ENCODE measurements around the gene ITPRIP. TPM values are rescaled to one million over a fixed set of nuclear protein-coding genes. Genes with fewer than 3 reads are reported as not detected.
A peak's percentile ranks its signal among the peaks of the same experiment; 100 is the strongest.

The ITPRIP gene
- polyA plus RNA-seq, 1 donor (not counting 4 experiments of a cell fraction or from before 2014, with no cell fraction given), result 12.1 TPM

DNA sequence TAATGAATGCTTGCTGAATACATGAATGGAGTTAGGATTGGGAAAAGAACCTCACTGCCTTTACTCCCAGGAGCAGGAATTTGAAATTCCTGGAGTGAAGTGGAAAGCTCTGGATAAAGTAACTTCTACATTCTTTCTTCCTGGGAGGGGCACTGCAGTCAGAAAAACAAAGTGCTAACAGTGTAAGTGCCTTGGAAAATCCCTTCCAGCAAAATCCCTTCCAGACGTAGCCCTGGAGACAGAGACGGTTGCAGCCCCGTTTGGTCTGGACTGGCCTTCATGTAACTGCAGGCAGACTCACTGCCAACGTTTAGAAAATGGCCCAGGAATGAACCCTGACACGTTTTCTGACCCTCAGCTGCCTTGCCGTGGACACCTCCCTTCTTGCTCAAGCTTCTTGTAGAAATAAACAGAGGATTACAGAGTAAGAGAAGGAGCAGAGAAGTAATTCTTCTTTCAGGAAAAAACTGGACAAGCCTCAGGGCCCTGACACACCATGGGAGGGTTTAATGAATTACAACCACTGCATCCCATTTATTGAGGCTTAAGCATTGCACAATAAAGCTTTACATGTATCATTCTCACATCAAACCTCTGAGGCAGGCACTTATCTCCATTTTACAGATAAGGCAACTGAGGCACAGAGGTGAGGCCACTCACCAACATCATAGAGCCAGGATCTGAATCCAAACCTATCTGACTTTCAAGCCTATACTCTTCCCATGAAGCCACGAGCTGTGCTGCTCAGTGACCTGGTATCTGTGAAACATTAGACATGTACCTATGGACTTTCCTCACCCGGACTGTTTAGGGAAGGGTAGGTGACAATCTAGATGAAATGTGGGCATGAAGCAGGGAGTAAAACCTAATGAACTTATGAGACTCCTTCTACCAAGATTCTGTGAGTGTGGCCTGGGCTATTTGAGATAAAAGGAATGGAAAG lies 7.8 kb downstream of the ITPRIP start:
- Histone ChIP-seq H3K9me1 (ENCODE audit: control insufficient read depth, extremely low read depth, insufficient read depth, low read length) (peaks cover 7% of the 10 kb centered on the region), H3K4me3 (ENCODE audit: control insufficient read depth in 2 of 3, extremely low read depth in 1 of 3, insufficient read depth in 2 of 3, low read depth in 1 of 3, low read length in 3 of 3) (peak overlapping the region in 2 of 3 experiments; percentile 26 to 59), H3K27ac (ENCODE audit: control insufficient read depth, insufficient read depth, low read length) (peak overlapping the region; percentile 99), H2AFZ (ENCODE audit: control insufficient read depth, low read length) (no peak overlapping the region), H4K20me1 (ENCODE audit: control insufficient read depth, extremely low read depth, insufficient read depth, low read length) (no peaks in the 10 kb centered on the region), H3K9ac (ENCODE audit: control insufficient read depth, extremely low read depth, insufficient read depth, low read length) (peak overlapping the region; percentile 93), H3K36me3 (ENCODE audit: control insufficient read depth in 2 of 2, extremely low read depth in 1 of 2, insufficient read depth in 2 of 2, low read length in 2 of 2) (peaks cover 1 to 19% of the 10 kb centered on the region in 2 experiments), H3K4me1 (ENCODE audit: control insufficient read depth, extremely low read depth, insufficient read depth, low read length) (peaks cover 68% of the 10 kb centered on the region), H3K9me3 (ENCODE audit: control insufficient read depth, low read depth, low read length) (no peaks in the 10 kb centered on the region), H3K4me2 (ENCODE audit: control insufficient read depth, extremely low read depth, insufficient read depth, low read depth, low read length) (peak overlapping the region; percentile 89), H3K27me3 (ENCODE audit: control insufficient read depth, extremely low read depth, insufficient read depth, low read length) (no peaks in the 10 kb centered on the region), H3K79me2 (ENCODE audit: control insufficient read depth, insufficient read depth, low read length) (peaks cover 70% of the 10 kb centered on the region)
- dilution Hi-C loops (cut with MboI; ENCODE audit: extremely low pct_ligation_motif_present, low sequenced_read_pairs), result no loop called here
- DNase-seq (ENCODE audit: low read depth, low spot score) (no peak), FAIRE-seq (peak; percentile 52)
- no peak for TF ChIP-seq EZH2 (IDR thresholded peaks at IDR 0.05; ENCODE audit: low read length)
- TF ChIP-seq, protein P1, sequence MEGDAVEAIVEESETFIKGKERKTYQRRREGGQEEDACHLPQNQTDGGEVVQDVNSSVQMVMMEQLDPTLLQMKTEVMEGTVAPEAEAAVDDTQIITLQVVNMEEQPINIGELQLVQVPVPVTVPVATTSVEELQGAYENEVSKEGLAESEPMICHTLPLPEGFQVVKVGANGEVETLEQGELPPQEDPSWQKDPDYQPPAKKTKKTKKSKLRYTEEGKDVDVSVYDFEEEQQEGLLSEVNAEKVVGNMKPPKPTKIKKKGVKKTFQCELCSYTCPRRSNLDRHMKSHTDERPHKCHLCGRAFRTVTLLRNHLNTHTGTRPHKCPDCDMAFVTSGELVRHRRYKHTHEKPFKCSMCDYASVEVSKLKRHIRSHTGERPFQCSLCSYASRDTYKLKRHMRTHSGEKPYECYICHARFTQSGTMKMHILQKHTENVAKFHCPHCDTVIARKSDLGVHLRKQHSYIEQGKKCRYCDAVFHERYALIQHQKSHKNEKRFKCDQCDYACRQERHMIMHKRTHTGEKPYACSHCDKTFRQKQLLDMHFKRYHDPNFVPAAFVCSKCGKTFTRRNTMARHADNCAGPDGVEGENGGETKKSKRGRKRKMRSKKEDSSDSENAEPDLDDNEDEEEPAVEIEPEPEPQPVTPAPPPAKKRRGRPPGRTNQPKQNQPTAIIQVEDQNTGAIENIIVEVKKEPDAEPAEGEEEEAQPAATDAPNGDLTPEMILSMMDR (optimal IDR thresholded peaks at IDR 0.05 in 1 of 3, IDR thresholded peaks at IDR 0.05 in 1 of 3, conservative IDR thresholded peaks at IDR 0.05 in 1 of 3; ENCODE audit: extremely low read depth in 1 of 3, insufficient read depth in 2 of 3, low read length in 3 of 3), result no peak

DNA sequence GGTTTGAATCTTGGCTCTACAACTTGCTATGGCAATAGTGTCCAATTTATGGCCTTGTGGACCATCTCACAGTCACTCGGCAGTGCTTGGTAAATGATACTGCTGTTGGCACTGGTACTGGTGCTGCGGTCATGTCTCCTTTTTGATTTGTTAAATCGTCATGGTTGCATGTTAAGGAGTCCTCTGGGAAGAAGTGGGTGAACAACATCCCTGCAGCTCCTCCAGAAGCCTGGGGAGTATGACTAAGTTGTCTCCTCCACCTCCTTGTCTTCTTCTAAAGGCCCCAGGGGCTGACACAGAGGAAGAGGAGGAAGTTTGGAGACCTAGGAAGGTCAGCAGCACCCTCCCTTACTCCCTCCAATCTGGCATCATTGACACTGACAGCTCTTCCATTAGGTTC lies 8.5 kb downstream of the ITPRIP start:
- Histone ChIP-seq H3K79me2 (ENCODE audit: control insufficient read depth, insufficient read depth, low read length) (peaks cover 70% of the 10 kb centered on the region), H4K20me1 (ENCODE audit: control insufficient read depth, extremely low read depth, insufficient read depth, low read length) (no peaks in the 10 kb centered on the region), H3K4me3 (ENCODE audit: control insufficient read depth in 2 of 3, extremely low read depth in 1 of 3, insufficient read depth in 2 of 3, low read depth in 1 of 3, low read length in 3 of 3) (peak overlapping the region in 2 of 3 experiments; percentile 47 to 59), H3K9me3 (ENCODE audit: control insufficient read depth, low read depth, low read length) (no peaks in the 10 kb centered on the region), H2AFZ (ENCODE audit: control insufficient read depth, low read length) (no peak overlapping the region), H3K27me3 (ENCODE audit: control insufficient read depth, extremely low read depth, insufficient read depth, low read length) (no peaks in the 10 kb centered on the region), H3K36me3 (ENCODE audit: control insufficient read depth in 2 of 2, extremely low read depth in 1 of 2, insufficient read depth in 2 of 2, low read length in 2 of 2) (peaks cover 1 to 23% of the 10 kb centered on the region in 2 experiments), H3K9me1 (ENCODE audit: control insufficient read depth, extremely low read depth, insufficient read depth, low read length) (peaks cover 7% of the 10 kb centered on the region), H3K27ac (ENCODE audit: control insufficient read depth, insufficient read depth, low read length) (peak overlapping the region; percentile 99), H3K4me2 (ENCODE audit: control insufficient read depth, extremely low read depth, insufficient read depth, low read depth, low read length) (peak overlapping the region; percentile 89), H3K9ac (ENCODE audit: control insufficient read depth, extremely low read depth, insufficient read depth, low read length) (peak overlapping the region; percentile 93), H3K4me1 (ENCODE audit: control insufficient read depth, extremely low read depth, insufficient read depth, low read length) (peaks cover 61% of the 10 kb centered on the region)
- TF ChIP-seq EZH2 (IDR thresholded peaks at IDR 0.05; ENCODE audit: low read length), result no peak
- TF ChIP-seq, protein P1 (optimal IDR thresholded peaks at IDR 0.05 in 1 of 3, IDR thresholded peaks at IDR 0.05 in 1 of 3, conservative IDR thresholded peaks at IDR 0.05 in 1 of 3; ENCODE audit: extremely low read depth in 1 of 3, insufficient read depth in 2 of 3, low read length in 3 of 3), result no peak
- no peak for DNase-seq (ENCODE audit: low read depth, low spot score)
- peak; percentile 49 for FAIRE-seq
- dilution Hi-C loops (cut with MboI; ENCODE audit: extremely low pct_ligation_motif_present, low sequenced_read_pairs), result no loop called here
